Nephron (organoid): Measurements from ENCODE around the gene KMT2B.

Experiments
- H3K27ac Mint-ChIP-seq, 3 experiments: 2 replicates each; pipeline ENCODE4 v1.8.0; 2020; ENCODE audit warnings: mixed read lengths in 3 of 3, mild to moderate bottlenecking in 2 of 3, moderate library complexity in 1 of 3
- H3K27me3 Mint-ChIP-seq: 2 replicates; pipeline ENCODE4 v1.8.0; 2021; ENCODE audit warnings: low read depth, mild to moderate bottlenecking, moderate library complexity, mixed read lengths
- H3K36me3 Mint-ChIP-seq: 2 replicates; pipeline ENCODE4 v1.8.0; 2020; ENCODE audit warnings: low read depth, mixed read lengths
- H3K4me1 Mint-ChIP-seq: 2 replicates; pipeline ENCODE4 v1.8.0; 2020; ENCODE audit warnings: mixed read lengths
- H3K4me3 Mint-ChIP-seq, 3 experiments: 2 replicates each; pipeline ENCODE4 v1.8.0; 2020; ENCODE audit warnings: mild to moderate bottlenecking in 3 of 3, mixed read lengths in 3 of 3, moderate library complexity in 2 of 3
- H3K9me3 Mint-ChIP-seq: 2 replicates; pipeline ENCODE4 v1.8.0; 2020; ENCODE audit warnings: mixed read lengths
- TF ChIP-seq, protein P1 (sequence below), 3 experiments: fragments of 200-600 bp; sonication (generic); IDR thresholded peaks; one replicate each; pipeline ENCODE4 v1.5.0; 2021; ENCODE audit warnings: antibody characterized with exemption in 3 of 3; ENCODE audit not compliant: unreplicated experiment in 3 of 3

Gene KMT2B

GRCh38 chr19:35780717-35781116 is 62.9 kb downstream of the KMT2B start:
- Mint-ChIP-seq H3K36me3 (peaks cover 33% of the 10 kb centered on the region), H3K9me3 (no peaks in the 10 kb centered on the region), H3K27ac (no peak overlapping the region), H3K4me1 (peaks cover 16% of the 10 kb centered on the region), H3K4me3 (no peak overlapping the region), H3K27me3 (peaks cover 6% of the 10 kb centered on the region)
- TF ChIP-seq, protein P1, sequence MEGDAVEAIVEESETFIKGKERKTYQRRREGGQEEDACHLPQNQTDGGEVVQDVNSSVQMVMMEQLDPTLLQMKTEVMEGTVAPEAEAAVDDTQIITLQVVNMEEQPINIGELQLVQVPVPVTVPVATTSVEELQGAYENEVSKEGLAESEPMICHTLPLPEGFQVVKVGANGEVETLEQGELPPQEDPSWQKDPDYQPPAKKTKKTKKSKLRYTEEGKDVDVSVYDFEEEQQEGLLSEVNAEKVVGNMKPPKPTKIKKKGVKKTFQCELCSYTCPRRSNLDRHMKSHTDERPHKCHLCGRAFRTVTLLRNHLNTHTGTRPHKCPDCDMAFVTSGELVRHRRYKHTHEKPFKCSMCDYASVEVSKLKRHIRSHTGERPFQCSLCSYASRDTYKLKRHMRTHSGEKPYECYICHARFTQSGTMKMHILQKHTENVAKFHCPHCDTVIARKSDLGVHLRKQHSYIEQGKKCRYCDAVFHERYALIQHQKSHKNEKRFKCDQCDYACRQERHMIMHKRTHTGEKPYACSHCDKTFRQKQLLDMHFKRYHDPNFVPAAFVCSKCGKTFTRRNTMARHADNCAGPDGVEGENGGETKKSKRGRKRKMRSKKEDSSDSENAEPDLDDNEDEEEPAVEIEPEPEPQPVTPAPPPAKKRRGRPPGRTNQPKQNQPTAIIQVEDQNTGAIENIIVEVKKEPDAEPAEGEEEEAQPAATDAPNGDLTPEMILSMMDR (IDR thresholded peaks at IDR 0.05; ENCODE audit: unreplicated experiment in 3 of 3): no peak

DNA sequence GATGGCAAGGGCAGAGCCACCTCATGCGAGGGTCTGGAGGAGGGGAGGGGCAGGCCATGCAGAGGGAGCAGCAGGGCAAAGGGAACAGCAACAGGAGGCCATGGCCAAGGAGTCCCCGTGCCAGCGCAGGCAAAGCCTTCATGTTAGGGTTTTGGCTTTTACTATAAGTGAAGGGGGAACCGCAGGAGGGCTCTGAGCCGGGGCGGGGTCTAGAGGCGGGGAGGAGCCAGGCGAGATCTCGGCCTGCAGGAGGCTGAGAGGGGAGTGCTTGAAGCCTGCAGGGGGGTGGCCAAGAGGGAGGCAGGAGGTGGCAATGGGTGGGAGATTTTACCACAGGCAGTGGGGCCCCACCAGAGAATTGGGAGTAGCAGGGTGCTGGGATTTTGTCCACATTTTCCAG is 63.8 kb downstream of the KMT2B start:
- H3K9me3 Mint-ChIP-seq: no peaks in the 10 kb centered on the region
- TF ChIP-seq, protein P1 (IDR thresholded peaks at IDR 0.05; ENCODE audit: unreplicated experiment in 3 of 3): no peak
- peaks cover 34% of the 10 kb centered on the region for H3K36me3 Mint-ChIP-seq
- peaks cover 14% of the 10 kb centered on the region for H3K4me1 Mint-ChIP-seq
- H3K27ac Mint-ChIP-seq: no peak overlapping the region
- no peak overlapping the region for H3K4me3 Mint-ChIP-seq
- H3K27me3 Mint-ChIP-seq: peaks cover 6% of the 10 kb centered on the region

GRCh38 chr19:35782589-35782988 is 64.8 kb downstream of the KMT2B start:
- H3K36me3 Mint-ChIP-seq: peaks cover 31% of the 10 kb centered on the region
- H3K9me3 Mint-ChIP-seq: no peaks in the 10 kb centered on the region
- H3K4me1 Mint-ChIP-seq: peaks cover 4% of the 10 kb centered on the region

DNA sequence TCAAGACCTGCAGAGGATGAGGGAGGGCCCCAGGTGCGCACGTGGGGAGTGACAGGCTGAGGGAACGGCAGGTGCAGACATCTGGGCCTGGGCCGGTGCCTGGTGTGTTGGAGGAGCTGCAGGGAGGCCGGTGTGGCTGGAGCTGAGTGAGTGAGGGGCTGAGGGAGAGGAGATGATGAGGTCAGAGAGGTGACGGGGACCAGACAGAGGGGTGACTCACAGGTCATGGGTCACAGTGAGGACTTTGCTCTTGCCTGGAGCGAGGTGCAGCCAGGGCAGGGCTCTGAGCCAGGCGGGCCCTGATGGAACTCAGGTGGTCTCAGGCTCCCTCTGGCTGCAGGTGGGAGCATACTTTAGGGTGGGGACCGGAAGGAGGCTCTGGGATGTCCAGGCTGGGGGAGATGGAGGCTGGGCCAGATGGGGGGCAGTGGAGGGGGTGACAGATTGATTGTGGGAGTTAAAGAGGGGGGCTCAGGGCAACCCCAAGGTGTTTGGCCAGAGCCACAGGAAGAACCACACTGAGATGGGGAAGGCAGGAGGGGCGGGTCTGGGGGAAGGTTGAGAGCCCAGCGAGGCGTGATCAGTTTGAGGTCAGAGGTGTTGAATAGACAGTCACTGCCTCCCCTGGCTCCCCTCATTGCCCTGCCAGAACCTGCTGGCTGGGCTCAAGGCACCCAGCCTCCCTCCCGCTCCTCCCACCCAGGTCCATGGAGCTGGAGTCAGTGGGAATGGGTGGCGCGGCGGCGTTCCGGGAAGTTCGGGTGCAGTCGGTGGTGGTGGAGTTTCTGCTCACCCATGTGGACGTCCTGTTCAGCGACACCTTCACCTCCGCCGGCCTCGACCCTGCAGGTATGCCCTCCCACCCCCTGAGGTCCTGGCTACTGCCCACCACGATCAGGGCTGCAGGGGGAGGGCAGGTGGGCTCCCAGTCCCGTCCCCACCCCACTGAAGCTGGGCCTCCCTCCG is 65.9 kb downstream of the KMT2B start:
- H3K36me3 Mint-ChIP-seq: peaks cover 31% of the 10 kb centered on the region
- peak overlapping the region in 1 of 3 experiments; percentile 43 for H3K27ac Mint-ChIP-seq
- no peaks in the 10 kb centered on the region for H3K9me3 Mint-ChIP-seq
- TF ChIP-seq, protein P1 (IDR thresholded peaks at IDR 0.05; ENCODE audit: unreplicated experiment in 3 of 3): peak in 1 of 3 experiments; percentile 7
- H3K27me3 Mint-ChIP-seq: peaks cover 6% of the 10 kb centered on the region
- H3K4me1 Mint-ChIP-seq: no peaks in the 10 kb centered on the region
- H3K4me3 Mint-ChIP-seq: no peak overlapping the region

More at GRCh38 chr19:35782589-35782988, 64.8 kb downstream of the KMT2B start:
- no peak overlapping the region for H3K27ac Mint-ChIP-seq
- TF ChIP-seq, protein P1 (IDR thresholded peaks at IDR 0.05; ENCODE audit: unreplicated experiment in 3 of 3): no peak
- peaks cover 6% of the 10 kb centered on the region for H3K27me3 Mint-ChIP-seq
- no peak overlapping the region for H3K4me3 Mint-ChIP-seq

DNA sequence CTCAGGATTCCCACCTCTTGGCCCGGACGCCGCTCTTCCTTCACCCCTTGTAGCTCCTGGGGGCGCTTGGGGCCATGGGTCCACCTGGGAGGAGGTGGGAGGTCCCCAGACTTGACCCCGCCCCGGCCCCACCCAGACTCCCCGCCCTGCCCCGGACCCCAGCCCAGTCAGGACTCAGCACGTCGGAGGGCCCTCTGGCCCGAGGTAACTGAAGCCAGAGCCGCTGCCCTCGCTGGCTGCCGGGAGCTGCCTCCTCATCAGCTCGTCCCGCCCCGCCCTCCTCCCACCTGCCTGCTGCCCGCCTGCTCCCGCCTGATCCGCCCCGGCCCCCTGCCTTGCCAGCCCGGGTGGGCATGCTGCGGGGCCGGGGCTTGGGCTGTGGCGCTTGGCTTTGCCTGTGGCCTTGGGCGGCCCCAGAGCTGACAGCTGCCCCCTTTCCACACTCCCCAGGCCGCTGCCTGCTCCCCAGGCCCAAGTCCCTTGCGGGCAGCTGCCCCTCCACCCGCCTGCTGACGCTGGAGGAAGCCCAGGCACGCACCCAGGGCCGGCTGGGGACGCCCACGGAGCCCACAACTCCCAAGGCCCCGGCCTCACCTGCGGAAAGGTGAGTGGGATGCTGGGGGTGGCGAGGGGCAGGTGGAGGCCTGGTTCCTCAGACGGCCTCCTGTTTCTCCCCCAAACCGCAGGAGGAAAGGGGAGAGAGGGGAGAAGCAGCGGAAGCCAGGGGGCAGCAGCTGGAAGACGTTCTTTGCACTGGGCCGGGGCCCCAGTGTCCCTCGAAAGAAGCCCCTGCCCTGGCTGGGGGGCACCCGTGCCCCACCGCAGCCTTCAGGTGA is 66.9 kb downstream of the KMT2B start:
- Mint-ChIP-seq H3K27me3 (peaks cover 6% of the 10 kb centered on the region), H3K36me3 (peaks cover 24% of the 10 kb centered on the region), H3K9me3 (no peaks in the 10 kb centered on the region), H3K4me3 (no peak overlapping the region), H3K4me1 (no peaks in the 10 kb centered on the region), H3K27ac (no peak overlapping the region)
- TF ChIP-seq, protein P1 (IDR thresholded peaks at IDR 0.05; ENCODE audit: unreplicated experiment in 3 of 3): no peak
